GM19397 (cell line): Measurements from ENCODE around the gene IL18R1.
"Not testable (repeated sequence)": the region's sequence is repeated elsewhere in the genome, so short reads cannot be mapped to it uniquely, and the experiment has no call there.

Experiments used
- ATAC-seq: cut with Tn5 transposase; IDR thresholded peaks from one replicate; pipeline ENCODE4 v1.9.1; 2021; ENCODE audit warnings: mild to moderate bottlenecking, moderate library complexity; ENCODE audit not compliant: unreplicated experiment

IL18R1 gene

GRCh38 chr2:102355526-102356380, at the start of gene IL18R1:
Gene IL18R1 (plus strand): TSS chr2:102355796. CDS start chr2:102362661, 6,865 bp downstream.
- peak; percentile 96 for ATAC-seq

DNA sequence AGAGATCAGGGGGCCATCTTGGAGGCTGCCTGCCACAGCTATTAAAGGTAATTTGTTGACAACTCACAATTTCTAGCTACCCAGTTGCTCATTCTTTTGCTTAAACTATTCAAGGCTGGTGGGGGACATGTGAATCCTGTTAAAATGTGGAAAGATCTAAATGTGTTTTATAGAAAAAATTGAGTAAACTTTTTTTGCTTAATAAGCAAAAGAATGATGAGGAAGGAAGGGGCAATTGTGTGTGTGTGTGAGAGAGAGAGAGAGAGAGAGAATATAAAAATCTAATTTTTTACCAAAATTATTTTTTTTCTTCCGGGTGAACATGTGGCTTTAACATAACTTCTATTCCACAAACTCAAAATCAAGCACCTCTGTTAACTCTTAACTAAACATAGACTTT, 49.5 kb upstream of the IL18R1 start:
- ATAC-seq: no peak

GRCh38 chr2:102310964-102311640, 44.5 kb upstream of the IL18R1 start, which contains the start of gene IL1RL1:
Gene IL1RL1 (plus strand): TSS chr2:102311563. CDS start chr2:102338265, 26,702 bp downstream.
- no peak for ATAC-seq

DNA sequence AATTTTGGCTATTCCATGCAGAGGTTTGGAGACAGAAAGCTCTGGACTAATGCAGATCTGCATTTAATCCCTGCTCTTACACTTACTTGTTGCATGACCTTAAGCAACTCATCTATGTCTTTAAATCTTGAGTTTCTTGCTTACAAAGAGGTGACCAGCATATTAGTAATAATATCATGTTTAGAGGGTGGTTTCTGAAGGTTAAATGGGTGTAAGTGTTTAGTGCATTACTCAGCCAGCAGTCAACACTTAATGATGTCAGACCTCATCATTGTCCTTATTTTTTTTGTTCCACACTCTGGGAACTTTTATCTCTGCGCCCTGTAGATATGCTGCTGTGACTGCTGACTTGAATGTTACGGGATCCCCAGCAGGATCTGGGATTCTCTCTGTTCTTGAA, 42.6 kb upstream of the IL18R1 start:
- ATAC-seq: no peak

DNA sequence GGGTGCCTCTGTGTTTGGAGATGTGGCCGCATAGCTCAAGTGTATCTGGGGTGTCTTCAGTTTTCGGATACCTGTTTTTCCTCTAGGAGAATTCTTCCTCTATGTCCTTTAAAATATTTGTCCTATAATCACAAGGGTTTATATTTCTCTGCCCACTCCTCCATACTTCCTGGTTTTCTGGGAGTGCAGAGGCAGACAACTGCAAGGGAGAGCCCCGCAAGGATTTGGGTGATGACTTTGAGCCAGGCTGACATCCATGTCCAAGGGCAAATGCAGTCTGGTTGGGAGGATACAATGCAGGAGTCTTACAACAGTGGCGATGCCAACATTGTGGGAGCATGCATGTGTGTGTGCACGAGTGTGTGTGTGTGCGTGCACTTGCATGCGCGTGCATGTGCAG, 42.1 kb upstream of the IL18R1 start:
- no peak for ATAC-seq

DNA sequence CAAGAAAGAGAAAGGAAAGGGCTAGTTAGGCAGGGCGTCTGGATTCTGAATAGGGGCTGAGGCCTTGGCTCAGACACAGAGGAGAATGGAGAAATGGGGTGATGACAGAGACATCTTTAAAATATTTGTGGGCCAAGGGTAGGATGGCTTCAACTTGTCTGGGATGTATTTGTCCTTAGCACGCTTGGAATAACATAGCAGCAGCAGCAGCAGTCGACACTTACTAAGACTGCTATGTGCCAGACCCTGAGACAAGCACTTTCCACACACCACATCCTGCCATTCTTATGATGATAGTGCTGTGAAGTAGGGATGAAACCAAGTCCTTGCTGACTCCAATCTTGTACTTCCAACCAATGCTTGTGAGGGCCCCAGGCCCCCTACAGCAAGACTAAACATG, 41.6 kb upstream of the IL18R1 start:
- ATAC-seq: no peak

- no peak for ATAC-seq
Observed at GRCh38 chr2:102315921-102316320, 39.7 kb upstream of the IL18R1 start.

DNA sequence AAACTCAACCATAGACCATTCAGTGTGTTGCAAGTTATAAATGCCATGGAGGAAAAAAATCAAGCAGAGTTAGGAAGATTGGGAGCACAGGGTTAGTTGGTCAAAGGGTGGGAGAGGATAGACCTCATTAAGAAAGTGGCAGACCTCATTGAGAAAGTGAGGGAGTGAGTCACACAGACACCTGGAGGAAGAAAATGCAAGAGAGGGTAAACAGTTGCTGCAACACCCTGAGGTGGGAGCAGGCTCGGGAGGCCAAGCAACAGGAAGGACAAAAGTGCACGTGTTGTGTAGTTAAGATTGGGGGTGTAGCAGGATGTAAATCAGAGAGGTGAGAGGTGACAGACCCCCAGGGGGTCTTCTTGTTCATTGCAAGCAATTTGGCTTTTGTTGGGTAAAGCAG, 37.9 kb upstream of the IL18R1 start:
- ATAC-seq: no peak

DNA sequence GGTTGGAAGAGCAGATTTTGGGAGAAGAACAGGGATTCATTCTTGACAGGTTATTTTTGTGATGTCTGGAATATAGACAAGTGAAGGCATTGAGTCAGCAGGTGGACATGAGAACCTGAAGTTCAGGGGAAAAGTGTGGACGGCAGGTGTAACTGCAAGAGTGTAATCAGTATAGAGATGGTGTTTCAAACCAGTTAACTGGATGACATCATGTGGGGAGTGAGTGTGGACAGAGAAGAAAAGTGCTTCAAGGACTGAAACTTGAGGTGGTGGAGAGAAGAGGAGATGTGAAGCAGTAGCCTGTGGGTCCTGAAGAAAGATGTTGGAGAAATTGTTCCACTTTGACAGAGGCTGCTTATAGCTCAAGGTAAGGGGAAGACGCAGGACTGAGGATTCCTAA, 37.2 kb upstream of the IL18R1 start:
- no peak for ATAC-seq

- no peak for ATAC-seq
Observed at GRCh38 chr2:102321941-102322719, 33.5 kb upstream of the IL18R1 start.

DNA sequence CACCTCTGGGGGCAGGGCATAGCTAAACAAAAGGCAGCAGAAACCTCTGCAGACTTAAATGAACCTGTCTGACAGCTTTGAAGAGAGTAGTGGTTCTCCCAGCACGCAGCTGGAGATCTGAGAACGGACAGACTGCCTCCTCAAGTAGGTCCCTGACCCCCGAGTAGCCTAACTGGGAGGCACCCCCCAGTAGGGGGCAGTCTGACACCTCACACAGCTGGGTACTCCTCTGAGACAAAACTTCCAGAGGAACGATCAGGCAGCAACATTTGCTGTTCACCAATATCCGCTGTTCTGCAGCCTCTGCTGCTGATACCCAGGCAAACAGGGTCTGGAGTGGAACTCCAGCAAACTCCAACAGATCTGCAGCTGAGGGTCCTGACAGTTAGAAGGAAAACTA, 30.7 kb upstream of the IL18R1 start:
- not testable (repeated sequence) for ATAC-seq

DNA sequence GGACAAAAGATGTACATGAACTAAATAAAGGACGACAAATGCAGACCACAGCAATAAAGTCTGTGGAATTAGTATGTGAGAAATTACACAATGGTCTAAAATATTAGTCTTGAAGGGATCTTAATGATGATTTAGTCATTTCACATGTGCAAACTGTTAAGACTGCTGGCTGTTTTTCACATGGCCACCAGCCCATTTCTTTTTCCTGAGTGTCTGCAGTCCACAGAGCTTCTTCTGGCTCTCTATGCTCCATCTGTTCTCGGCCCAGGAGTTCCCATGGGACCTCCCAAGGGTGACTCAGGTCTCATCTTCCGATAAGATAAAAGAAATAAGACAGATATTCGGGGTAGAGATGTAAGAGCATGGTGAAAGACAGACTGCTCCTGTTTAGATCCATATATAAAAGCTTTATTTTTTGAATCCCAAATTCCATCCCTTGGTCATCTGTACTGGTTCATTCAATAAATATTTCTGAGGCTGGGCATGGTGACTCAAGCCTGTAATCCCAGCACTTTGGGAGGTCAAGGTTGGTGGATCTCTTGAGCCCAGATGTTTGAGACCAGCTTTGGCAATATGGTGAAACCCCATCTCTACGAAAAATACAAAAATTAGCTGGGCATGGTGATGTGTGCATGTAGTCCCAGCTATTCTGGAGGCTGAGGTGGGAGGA, 24.1 kb upstream of the IL18R1 start:
- no peak for ATAC-seq

DNA sequence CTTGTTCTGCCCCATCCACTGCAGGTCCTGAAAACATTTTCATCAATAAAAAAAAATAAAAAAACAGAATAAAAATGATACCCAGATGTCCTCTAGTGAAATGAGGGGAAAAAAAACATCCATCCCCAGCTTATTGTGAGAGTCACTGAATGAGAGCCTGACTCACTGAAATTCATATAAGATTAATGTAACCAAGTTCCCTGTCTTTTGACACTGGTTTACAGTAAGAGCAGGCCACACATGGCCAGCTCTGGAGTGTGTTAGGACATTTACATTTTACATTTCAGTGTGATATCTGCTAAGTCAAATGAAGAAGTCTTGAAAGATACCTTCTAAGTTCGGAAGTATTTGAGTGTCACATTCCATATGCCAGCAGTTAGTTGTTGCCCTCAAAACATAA, 21.1 kb upstream of the IL18R1 start:
- no peak for ATAC-seq

DNA sequence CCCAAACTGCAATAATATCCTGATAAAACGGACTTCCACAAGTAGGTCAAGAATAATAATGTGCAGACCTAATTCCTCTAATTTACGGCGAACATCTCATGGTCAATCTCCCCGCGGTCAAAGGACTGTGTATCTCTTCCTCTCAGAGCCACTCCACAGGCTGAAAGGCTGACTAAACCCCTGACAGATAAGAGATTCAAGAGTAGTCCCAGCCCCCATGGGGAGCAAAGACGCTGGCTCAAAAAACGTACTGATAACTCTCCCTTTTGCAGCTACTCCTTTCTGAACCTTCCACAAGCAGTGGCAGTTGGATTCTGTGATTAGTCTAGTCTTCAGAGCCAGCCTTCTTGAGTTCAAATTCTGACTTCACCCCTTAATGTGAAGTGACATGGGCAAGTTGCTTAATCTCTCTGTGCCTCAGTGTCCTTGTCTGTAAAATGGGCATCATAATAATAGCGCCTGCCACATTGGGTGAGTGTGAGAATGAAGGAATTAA, 19.7 kb upstream of the IL18R1 start:
- no peak for ATAC-seq

GRCh38 chr2:102336502-102336945, 19.1 kb upstream of the IL18R1 start:
- no peak for ATAC-seq

- no peak for ATAC-seq
Observed at GRCh38 chr2:102337012-102337411, 18.6 kb upstream of the IL18R1 start.

DNA sequence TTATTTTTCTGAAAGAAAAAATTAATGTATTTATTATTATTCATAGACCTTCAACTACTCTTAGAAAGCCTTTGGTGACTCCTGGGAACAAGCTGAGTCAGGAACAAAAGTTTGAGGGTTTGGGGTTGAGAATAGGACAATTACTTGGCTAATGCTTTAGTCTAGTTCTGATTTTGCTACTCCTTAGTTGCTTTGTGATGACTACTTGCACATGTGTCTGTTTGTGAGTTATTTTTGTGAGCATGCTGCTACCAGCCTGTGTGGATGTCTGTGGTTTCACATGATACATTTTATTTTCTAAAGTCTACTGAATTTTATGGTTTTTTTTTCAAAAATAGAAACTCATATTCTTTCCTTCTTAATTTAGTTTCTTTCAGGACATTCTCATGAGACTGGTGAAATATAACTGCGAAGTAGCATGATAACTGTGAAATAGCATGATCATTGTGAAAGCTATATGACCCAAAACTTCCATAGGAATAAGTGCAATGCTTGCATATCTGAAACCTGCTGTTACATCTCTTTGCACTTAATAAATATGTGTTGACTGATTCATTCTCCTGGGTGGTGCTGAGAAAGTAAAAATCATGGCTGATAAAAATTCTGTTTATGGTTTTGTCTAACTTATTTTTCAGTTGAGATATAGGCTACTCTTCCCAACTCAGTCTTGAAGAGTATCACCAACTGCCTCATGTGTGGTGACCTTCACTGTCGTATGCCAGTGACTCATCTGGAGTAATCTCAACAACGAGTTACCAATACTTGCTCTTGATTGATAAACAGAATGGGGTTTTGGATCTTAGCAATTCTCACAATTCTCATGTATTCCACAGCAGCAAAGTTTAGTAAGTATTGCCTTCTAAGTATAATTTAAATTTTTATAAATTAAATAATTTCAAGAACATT, 17.9 kb upstream of the IL18R1 start:
- no peak for ATAC-seq

- ATAC-seq: no peak
Observed at GRCh38 chr2:102340778-102341177, 14.8 kb upstream of the IL18R1 start.

DNA sequence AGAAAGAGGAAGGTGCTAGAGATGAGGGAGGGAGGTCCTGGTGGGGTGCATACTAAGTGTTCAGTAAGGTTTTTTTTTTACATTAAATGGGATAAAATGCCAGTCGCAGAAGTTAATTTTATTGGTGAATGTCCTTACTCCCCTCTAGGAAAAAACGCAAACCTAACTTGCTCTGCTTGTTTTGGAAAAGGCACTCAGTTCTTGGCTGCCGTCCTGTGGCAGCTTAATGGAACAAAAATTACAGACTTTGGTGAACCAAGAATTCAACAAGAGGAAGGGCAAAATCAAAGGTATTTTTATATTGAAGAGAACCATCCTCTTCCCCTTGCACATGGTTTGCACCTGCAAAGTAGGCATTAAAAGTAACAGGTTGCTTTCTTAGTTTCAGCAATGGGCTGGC, 12.7 kb upstream of the IL18R1 start:
- no peak for ATAC-seq

DNA sequence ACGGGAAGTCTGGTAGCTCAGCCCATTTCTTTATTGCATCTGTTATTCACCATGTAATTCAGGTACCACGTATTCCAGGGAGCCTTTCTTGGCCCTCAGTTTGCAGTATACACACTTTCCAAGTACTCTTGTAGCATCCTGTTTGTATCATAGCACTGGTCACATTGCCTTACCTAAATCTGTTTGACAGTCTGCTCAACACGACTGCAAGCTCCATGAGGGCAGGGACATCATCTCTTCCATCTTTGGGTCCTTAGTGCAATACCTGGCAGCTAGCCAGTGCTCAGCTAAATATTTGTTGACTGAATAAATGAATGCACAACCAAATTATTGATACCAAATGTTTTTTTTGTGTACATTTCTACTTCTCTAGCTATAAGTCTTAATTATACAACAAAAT, 11.2 kb upstream of the IL18R1 start:
- no peak for ATAC-seq
